Cardiac muscle cell (in vitro differentiated cells and primary cell): ENCODE results near the gene ARMCX4. TPM values are rescaled to one million over a fixed set of nuclear protein-coding genes. Genes with fewer than 3 reads are reported as not detected.

ENCODE experiments used
- DNase-seq, 2 donors: peaks; one replicate each; pipeline versions ENCODE4 v3.0.0 to v3.0.0-alpha.2; 2010 to 2017; ENCODE audit warnings: low read depth in 1 of 2, low spot score in 1 of 2
- H3K27ac ChIP-seq: fragments of 200-600 bp; sonication (generic); 2 replicates; pipeline ENCODE4 v1.5.1; 2016
- H3K27me3 ChIP-seq: fragments of 200-600 bp; sonication (generic); 2 replicates; pipeline ENCODE4 v1.6.0; 2016; ENCODE audit warnings: control low read depth
- H3K36me3 ChIP-seq: fragments of 200-600 bp; sonication (generic); 2 replicates; pipeline ENCODE4 v1.5.1; 2016; ENCODE audit warnings: control low read depth
- H3K4me1 ChIP-seq: fragments of 200-600 bp; sonication (generic); 2 replicates; pipeline ENCODE4 v1.8.1; 2017; ENCODE audit warnings: low read depth, mild to moderate bottlenecking, mixed run types
- H3K4me3 ChIP-seq: fragments of 200-600 bp; sonication (generic); 2 replicates; pipeline ENCODE4 v1.5.1; 2016; ENCODE audit warnings: mild to moderate bottlenecking
- H3K9me3 ChIP-seq: fragments of 200-600 bp; sonication (generic); 2 replicates; pipeline ENCODE4 v1.5.1; 2017; ENCODE audit warnings: low read depth, mild to moderate bottlenecking, control low read depth
- polyA plus RNA-seq: library from polyadenylated mRNA; unstranded; fragments of >200 nt; fragmentation: Nextera tagmentation; extraction: Ambion mirVana; gene quantifications from 2 replicates; pipeline ENCODE4 v1.2.1, GENCODE V29; 2016
- total RNA-seq: library from RNA; depleted of rRNA; stranded (reverse); fragments of >200 nt; gene quantifications from 2 replicates; pipeline ENCODE4 v1.2.3, GENCODE V29; 2016
- TF ChIP-seq, protein P1 (sequence below): IDR thresholded peaks from 2 replicates; pipeline ENCODE4 v1.5.1; 2012; ENCODE audit warnings: low read depth, mild to moderate bottlenecking, low read length

The ARMCX4 gene
- total RNA-seq (6.9 and 16.7 TPM in 2 replicates), polyA plus RNA-seq (11.2 and 16.3 TPM in 2 replicates)

DNA sequence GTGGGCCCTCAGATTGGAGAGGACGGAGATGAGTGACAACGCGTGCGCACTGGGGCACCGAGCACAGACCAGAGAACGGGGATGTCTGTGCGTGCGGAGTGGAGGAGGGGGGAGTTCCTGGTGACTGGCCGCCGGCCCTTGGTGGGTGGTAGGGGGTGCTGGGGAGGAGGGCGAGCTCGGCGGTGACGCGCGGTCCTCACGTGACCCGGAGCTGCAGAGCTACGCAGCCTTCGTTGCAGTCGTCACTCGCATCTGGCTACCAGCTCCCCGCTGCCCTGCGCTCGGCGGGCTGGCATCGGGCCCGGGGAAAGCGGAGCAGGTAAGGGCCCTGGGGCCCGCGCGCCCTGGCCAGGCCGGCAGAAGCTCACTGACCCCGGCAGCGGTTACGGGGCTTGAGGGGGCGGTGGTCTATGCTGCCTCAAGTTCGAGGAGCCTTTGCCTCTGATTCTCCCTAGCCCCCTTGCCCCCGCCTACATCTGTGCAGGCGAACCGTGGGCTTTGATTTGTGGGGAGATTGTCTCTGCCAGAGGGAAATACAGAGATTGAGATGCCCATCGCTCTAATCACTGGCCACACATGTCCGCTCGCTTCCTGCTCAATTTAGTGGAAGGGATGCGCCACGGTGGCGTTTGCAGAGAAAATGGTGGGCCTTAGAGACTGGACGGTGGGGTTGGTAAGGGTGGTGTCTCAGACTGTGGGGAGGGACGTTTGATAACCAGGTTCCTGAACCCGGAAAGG is at the start of gene ARMCX4:
Gene ARMCX4, plus strand, starts transcription at position 245 of the 738 bp plus-strand sequence. CDS start 3,134 bp downstream, outside the sequence.
- H3K4me1 ChIP-seq = peaks cover 10% of the 10 kb centered on the region
- DNase-seq = peak; percentile 66 to 80
- peak within 1 kb of the TSS; percentile 39 for H3K4me3 ChIP-seq
- no peaks in the 10 kb centered on the region for H3K27me3 ChIP-seq
- H3K36me3 ChIP-seq = no peaks in the 10 kb centered on the region
- no peaks in the 10 kb centered on the region for H3K9me3 ChIP-seq
- TF ChIP-seq, protein P1, sequence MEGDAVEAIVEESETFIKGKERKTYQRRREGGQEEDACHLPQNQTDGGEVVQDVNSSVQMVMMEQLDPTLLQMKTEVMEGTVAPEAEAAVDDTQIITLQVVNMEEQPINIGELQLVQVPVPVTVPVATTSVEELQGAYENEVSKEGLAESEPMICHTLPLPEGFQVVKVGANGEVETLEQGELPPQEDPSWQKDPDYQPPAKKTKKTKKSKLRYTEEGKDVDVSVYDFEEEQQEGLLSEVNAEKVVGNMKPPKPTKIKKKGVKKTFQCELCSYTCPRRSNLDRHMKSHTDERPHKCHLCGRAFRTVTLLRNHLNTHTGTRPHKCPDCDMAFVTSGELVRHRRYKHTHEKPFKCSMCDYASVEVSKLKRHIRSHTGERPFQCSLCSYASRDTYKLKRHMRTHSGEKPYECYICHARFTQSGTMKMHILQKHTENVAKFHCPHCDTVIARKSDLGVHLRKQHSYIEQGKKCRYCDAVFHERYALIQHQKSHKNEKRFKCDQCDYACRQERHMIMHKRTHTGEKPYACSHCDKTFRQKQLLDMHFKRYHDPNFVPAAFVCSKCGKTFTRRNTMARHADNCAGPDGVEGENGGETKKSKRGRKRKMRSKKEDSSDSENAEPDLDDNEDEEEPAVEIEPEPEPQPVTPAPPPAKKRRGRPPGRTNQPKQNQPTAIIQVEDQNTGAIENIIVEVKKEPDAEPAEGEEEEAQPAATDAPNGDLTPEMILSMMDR = no peak
- H3K27ac ChIP-seq = peak within 1 kb of the TSS; percentile 67

DNA sequence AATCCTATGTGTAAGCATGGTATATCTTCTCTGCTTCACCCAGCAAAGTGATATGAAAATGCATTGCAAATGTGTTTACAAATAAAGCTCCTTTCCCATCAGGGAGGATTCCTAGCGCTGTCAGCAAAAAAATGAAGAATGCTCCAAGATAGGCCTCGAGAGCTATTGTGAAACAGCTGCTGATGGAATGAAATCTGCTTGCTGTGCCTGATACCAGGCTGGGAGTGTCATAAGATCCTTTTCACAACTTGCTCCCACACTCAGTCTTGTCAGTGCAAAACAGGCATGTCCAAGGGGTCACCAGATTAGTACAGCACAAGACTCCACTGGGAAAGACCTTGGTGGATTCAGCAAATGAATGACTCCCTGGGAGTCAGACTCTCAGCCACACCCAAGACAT is 43.2 kb upstream of the ARMCX4 start:
- H3K9me3 ChIP-seq = no peaks in the 10 kb centered on the region
- DNase-seq = peak in 1 of 2 donors; percentile 59
- H3K4me3 ChIP-seq = no peak overlapping the region
- no peak overlapping the region for H3K27ac ChIP-seq
- H3K27me3 ChIP-seq = no peaks in the 10 kb centered on the region
- TF ChIP-seq, protein P1 = no peak
- H3K36me3 ChIP-seq = no peaks in the 10 kb centered on the region
- no peaks in the 10 kb centered on the region for H3K4me1 ChIP-seq

DNA sequence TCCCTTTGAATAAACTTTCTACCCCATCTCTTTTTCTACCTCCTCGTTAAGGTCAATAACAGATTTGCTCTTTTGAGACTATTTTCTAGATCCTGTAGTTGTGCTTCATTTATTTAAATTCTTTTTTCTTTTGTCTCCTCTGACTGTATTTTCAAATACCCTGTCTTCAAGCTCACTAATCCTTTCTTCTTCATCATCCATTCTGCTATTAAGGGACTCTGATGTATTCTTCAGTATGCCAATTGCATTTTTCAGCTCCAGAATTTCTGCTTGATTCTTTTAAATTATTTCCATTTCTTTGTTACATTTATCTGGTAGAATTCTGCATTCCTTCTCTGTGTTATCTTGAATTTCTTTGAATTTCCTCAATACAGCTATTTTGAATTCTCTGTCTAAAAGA is 36.0 kb upstream of the ARMCX4 start:
- Histone ChIP-seq H3K9me3 (no peaks in the 10 kb centered on the region), H3K27ac (no peak overlapping the region), H3K4me1 (no peaks in the 10 kb centered on the region), H3K27me3 (no peaks in the 10 kb centered on the region), H3K36me3 (no peaks in the 10 kb centered on the region), H3K4me3 (no peak overlapping the region)
- TF ChIP-seq, protein P1 = no peak
- DNase-seq = no peak

DNA sequence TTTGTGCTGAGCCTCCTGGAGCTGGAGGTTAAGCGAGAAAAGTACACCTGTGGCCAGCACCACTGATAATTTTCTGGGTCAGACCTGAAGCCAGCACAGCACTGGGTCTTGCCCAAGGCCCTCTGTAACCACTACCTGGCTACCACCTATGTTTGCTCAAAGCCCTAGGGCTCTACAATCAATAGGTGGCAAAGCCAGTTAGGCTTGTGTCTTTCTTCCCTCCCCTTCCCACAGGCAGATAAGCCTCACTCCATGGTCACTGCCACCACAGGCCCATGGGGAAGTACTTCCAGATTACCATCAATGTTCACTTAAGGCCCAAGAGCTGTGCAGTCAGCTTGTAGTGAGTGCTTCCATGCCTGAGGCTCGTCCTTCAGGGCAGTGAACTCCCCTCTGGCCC is 35.2 kb upstream of the ARMCX4 start:
- TF ChIP-seq, protein P1 = no peak

DNA sequence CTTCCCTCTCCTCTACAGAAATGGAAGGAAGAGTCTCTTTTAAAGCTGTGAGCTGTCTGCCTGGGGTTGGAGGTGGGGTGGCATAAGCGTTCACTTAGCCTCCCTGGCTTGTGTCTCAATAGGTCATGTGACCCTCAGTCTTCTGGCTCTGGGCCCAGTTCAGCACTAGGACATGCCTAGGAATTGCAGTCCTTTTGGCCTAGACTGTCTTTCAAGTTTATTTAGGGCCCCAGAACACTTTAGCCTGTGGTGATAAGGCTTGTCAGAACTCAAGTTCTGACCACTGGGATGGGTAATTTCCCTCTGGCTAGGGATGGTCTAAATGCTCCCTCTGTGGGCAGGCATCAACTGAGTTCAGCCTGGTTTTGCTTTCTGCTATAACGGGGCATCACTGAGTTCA is 34.3 kb upstream of the ARMCX4 start:
- peak overlapping the region; percentile 60 for H3K27ac ChIP-seq
- TF ChIP-seq, protein P1 = no peak
- no peaks in the 10 kb centered on the region for H3K4me1 ChIP-seq
- H3K36me3 ChIP-seq = no peaks in the 10 kb centered on the region
- peak in 1 of 2 donors; percentile 1 for DNase-seq
- H3K4me3 ChIP-seq = no peak overlapping the region
- H3K9me3 ChIP-seq = no peaks in the 10 kb centered on the region
- H3K27me3 ChIP-seq = no peaks in the 10 kb centered on the region

More for the DNA sequence above, 35.2 kb upstream of the ARMCX4 start:
- H3K4me3 ChIP-seq = no peak overlapping the region
- DNase-seq = no peak
- no peaks in the 10 kb centered on the region for H3K4me1 ChIP-seq
- peak overlapping the region; percentile 60 for H3K27ac ChIP-seq
- no peaks in the 10 kb centered on the region for H3K27me3 ChIP-seq
- H3K36me3 ChIP-seq = no peaks in the 10 kb centered on the region
- H3K9me3 ChIP-seq = no peaks in the 10 kb centered on the region
